OCI-LY7 (cell line): ENCODE results near the gene KLF15. TPM values are rescaled to one million over a fixed set of nuclear protein-coding genes. Genes with fewer than 3 reads are reported as not detected.

ENCODE experiments used
- BruUV-seq: library from RNA; stranded (reverse); fragments of 400-500 nt; replicated peaks from 2 replicates; lab custom pipeline; 2021; lab: Mats Ljungman, UMichigan
- CTCF ChIA-PET: fragments of 300-600 bp; sonication (Branson Sonifier 250); formaldehyde crosslinking; loops from one replicate; lab custom pipeline; 2022; ENCODE audit warnings: antibody characterized with exemption; ENCODE audit not compliant: unreplicated experiment; lab: Charles Lee
- POLR2A ChIA-PET: fragments of 300-600 bp; sonication (Branson Sonifier 250); formaldehyde crosslinking; loops from one replicate; lab custom pipeline; 2022; ENCODE audit warnings: antibody characterized with exemption; lab: Charles Lee
- DNase-seq: peaks from one replicate; pipeline ENCODE4 v3.0.0-alpha.2; 2015; ENCODE audit warnings: low spot score
- H2AFZ ChIP-seq: fragments of 200-600 bp; sonication (generic), shearing (Covaris generic); 2 replicates; pipeline ENCODE4 v1.6.1; 2014; ENCODE audit warnings: mild to moderate bottlenecking, antibody characterized with exemption, low read length, moderate library complexity
- H3K27ac ChIP-seq: fragments of 200-600 bp; sonication (generic); 2 replicates; pipeline ENCODE4 v1.5.1; 2014; ENCODE audit warnings: mixed run types, low read depth, mild to moderate bottlenecking, moderate library complexity, low read length, inconsistent platforms; ENCODE audit not compliant: poor library complexity, severe bottlenecking
- H3K36me3 ChIP-seq: fragments of 200-600 bp; sonication (generic); 2 replicates; pipeline ENCODE4 v1.6.1; 2014; ENCODE audit warnings: mild to moderate bottlenecking, antibody characterized with exemption, low read length, moderate library complexity, mixed read lengths; ENCODE audit not compliant: insufficient read depth
- H3K4me1 ChIP-seq: fragments of 200-600 bp; sonication (generic); 2 replicates; pipeline ENCODE4 v1.5.1; 2014; ENCODE audit warnings: mild to moderate bottlenecking, low read length; ENCODE audit not compliant: insufficient read depth, poor library complexity, severe bottlenecking
- H3K4me2 ChIP-seq: fragments of 200-600 bp; sonication (generic); 2 replicates; pipeline ENCODE4 v1.6.1; 2014; ENCODE audit warnings: mild to moderate bottlenecking, low read length
- H3K4me3 ChIP-seq: fragments of 200-600 bp; sonication (generic); 2 replicates; pipeline ENCODE4 v1.5.1; 2014; ENCODE audit warnings: mild to moderate bottlenecking, low read depth, low read length; ENCODE audit not compliant: poor library complexity, severe bottlenecking
- H3K79me2 ChIP-seq: fragments of 200-600 bp; sonication (generic); 2 replicates; pipeline ENCODE4 v1.6.1; 2016; ENCODE audit warnings: low read depth, mild to moderate bottlenecking, low read length, moderate library complexity, mixed read lengths; ENCODE audit not compliant: insufficient read depth
- H3K9me2 ChIP-seq: fragments of 200-600 bp; sonication (generic); 2 replicates; pipeline ENCODE4 v1.6.1; 2016; ENCODE audit warnings: mild to moderate bottlenecking, low read length, mixed read lengths; ENCODE audit not compliant: insufficient read depth
- H3K9me3 ChIP-seq: fragments of 200-600 bp; sonication (generic); 2 replicates; pipeline ENCODE4 v1.6.1; 2014; ENCODE audit warnings: mild to moderate bottlenecking, mixed run types, low read length, mixed read lengths
- H4K20me1 ChIP-seq: fragments of 200-600 bp; sonication (generic); 2 replicates; pipeline ENCODE4 v1.6.1; 2014; ENCODE audit warnings: mild to moderate bottlenecking, antibody characterized with exemption, low read length, moderate library complexity, mixed read lengths; ENCODE audit not compliant: insufficient read depth
- CTCF ChIP-seq: fragments of 200-600 bp; sonication (generic); conservative IDR thresholded peaks from 2 replicates; pipeline ENCODE4 v1.5.1; 2014; ENCODE audit warnings: mild to moderate bottlenecking, antibody characterized with exemption, low read length, moderate library complexity, mixed read lengths
- EZH2phosphoT487 ChIP-seq: fragments of 200-600 bp; sonication (generic); IDR thresholded peaks from 2 replicates; pipeline ENCODE4 v1.6.1; 2018; ENCODE audit warnings: low read depth, borderline replicate concordance, mild to moderate bottlenecking, mixed run types, antibody characterized with exemption, low read length, moderate library complexity, mixed read lengths
- intact Hi-C: fragments of 100-400 bp; cut with micrococcal nuclease; formaldehyde crosslinking; loops from one replicate; pipeline ENCODE4 v1.10.0; 2022; ENCODE audit not compliant: unreplicated experiment
- total RNA-seq, 2 experiments: library from RNA; depleted of rRNA in 1 of 2; stranded (reverse); fragments of >200 nt in 1 of 2; shearing (Covaris generic) in 1 of 2; gene quantifications; 2 replicates each; pipeline ENCODE4 v1.2.3, GENCODE V29; 2014 to 2022

KLF15 gene
- total RNA-seq, 2 experiments from 2014 or later: 12.3 to 26.4 TPM

DNA sequence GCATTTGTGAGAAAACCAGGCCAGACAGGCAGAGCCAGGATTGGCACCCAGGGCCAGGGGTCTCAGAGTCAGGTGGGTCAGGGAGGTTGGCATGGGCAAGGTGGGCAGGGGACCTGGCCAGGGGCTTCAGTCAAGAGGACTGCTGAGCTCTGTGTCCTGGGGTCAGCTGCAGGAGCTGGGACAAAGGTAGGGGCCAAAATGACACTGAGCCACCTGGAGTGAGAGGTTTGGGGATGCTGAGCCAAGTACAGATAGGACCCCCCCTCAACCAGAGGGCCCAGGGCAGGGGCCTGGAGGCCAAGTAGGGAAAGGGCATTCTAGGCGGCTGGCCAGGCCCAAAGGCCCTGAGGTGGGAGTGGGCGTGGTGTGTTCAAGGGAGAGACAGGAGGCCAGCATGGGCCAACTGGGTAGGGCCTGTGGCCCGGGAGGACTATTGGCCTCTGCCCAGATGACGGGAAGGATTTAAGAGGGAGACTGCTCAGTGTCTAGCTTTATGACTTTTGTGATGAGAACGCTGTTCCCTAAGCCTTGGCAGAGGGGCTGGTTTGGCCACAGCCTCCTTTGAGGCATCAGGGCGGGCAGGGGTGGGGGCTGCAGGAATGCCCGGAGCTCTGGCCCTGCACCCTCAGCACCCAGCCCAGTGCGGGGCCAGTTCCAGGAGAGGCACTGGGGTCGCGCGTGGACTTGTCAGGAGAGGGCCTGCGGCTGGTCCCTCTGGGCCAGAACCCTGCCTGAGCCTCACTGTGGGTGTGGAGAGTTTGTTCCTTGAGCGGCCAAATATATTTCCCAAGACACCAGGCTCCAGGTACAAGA lies 40.6 kb upstream of the KLF15 start:
- BruUV-seq: no TSS peak
- CTCF ChIA-PET: no interaction called here

GRCh38 chr3:126396536-126396935 lies 39.3 kb upstream of the KLF15 start:
- Histone ChIP-seq H3K9me2 (no peaks in the 10 kb centered on the region), H3K27ac (no peak overlapping the region), H3K79me2 (no peaks in the 10 kb centered on the region), H3K4me1 (peaks cover 10% of the 10 kb centered on the region), H3K36me3 (no peaks in the 10 kb centered on the region), H3K4me3 (no peak overlapping the region), H2AFZ (no peak overlapping the region), H3K9me3 (no peaks in the 10 kb centered on the region), H4K20me1 (no peaks in the 10 kb centered on the region), H3K4me2 (no peak overlapping the region)
- TF ChIP-seq EZH2phosphoT487 (no peak), CTCF (no peak)
- no TSS peak for BruUV-seq
- DNase-seq: no peak
- ChIA-PET POLR2A (interaction anchor here (0.5 to 0.6 kb wide), 3 partner anchors 156 to 1925 kb away, joined by 3 to 4 read pairs (median 3); no protein-coding TSS in a partner anchor), CTCF (interaction anchor here (0.5 kb wide), 1 partner anchor 266 kb away, joined by 9 read pairs; no protein-coding TSS in a partner anchor)
- intact Hi-C loops: no loop called here

More for the DNA sequence above, 40.6 kb upstream of the KLF15 start:
- Histone ChIP-seq H3K4me1 (peaks cover 10% of the 10 kb centered on the region), H3K27ac (no peak overlapping the region), H4K20me1 (no peaks in the 10 kb centered on the region), H2AFZ (no peak overlapping the region), H3K9me2 (no peaks in the 10 kb centered on the region), H3K9me3 (no peaks in the 10 kb centered on the region), H3K4me3 (no peak overlapping the region), H3K79me2 (no peaks in the 10 kb centered on the region), H3K4me2 (no peak overlapping the region), H3K36me3 (no peaks in the 10 kb centered on the region)
- POLR2A ChIA-PET: no interaction called here
- no peak for DNase-seq
- TF ChIP-seq EZH2phosphoT487 (no peak), CTCF (no peak)
- intact Hi-C loops: no loop called here
